UCSD-AML1 (cell line): Measurements from ENCODE around the gene SLC25A18.

Experiments used
- DNase-seq: peaks from one replicate; lab custom pipeline; 2025; ENCODE audit not compliant: unreplicated experiment; lab: John Stamatoyannopoulos, UW

Gene SLC25A18

GRCh38 chr22:17569971-17570511 is 6.7 kb downstream of the SLC25A18 start:
- DNase-seq: no peak

DNA sequence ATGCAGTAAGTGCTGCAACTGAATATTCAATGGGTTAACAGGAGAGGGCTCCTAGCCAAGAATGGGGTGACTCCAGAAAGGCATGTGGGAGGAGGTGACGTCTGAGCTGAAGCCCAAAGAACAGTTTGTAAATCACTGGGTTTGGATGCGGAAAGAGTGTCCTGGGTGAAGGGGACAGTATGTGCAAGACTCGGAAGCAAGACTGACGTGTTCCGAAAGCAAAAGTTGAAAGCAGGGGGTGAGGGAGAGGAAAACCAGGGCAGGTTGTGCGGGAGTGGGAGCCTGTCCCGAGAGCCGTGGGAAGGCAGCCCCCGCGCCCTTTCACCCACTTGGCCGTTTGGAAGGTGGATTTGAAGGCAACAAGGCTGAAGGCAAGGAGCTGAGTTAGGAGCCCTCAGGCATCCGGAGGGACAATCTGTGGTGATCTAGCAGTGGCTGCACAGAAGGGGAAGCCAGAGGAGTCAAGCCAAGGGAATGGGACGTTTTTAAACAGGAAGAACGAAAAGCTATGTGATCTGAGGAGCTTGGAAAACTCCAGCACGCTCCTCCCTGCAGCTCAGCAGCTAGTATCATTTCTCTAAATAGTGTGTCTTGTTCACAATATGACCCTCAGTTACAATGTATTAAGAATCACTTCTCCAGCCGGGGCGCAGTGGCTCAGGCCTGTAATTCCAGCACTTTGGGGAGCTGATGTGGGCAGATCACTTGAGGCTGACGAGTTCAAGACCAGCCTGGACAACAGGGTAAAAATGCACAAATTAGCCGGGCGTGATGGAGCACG is 7.7 kb downstream of the SLC25A18 start:
- no peak for DNase-seq

DNA sequence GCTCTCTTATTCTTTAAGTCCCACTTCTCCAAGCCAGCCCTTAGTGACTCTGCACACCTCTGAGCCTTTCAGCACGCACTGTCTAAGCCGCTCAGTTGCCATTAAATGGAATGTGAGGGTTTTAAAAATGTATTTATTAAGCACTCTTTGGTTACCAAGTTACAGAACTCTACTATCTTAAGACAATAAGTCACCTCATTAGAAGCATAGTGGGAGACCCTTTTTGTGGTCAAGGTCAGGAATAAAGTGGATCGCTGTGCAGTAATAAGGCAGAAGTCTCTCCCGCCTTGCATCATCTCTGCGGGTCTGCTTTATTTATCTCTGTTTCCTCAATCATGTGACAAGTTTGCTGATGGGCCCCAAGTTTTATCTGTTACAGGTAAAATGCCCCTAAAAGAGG is 11.9 kb downstream of the SLC25A18 start:
- no peak for DNase-seq

DNA sequence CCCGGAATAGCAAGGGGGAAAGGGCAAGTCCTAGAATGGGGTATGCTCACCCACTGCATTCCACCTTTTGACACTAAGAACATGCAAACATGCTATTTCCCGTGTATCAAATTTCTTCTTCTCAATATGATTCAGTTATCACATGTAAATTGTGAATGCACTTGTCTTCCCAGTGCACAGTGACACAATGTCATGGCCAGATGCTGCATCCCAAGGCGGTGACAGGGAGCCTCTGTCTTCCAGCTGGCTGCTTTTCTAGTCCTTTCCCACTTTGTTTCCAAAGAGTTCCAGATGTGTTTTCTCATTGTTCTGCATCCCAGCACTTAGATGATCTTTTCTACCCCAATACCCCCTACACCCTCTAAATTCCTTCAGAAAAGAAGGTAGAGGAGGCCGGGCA is 12.4 kb downstream of the SLC25A18 start:
- no peak for DNase-seq

DNA sequence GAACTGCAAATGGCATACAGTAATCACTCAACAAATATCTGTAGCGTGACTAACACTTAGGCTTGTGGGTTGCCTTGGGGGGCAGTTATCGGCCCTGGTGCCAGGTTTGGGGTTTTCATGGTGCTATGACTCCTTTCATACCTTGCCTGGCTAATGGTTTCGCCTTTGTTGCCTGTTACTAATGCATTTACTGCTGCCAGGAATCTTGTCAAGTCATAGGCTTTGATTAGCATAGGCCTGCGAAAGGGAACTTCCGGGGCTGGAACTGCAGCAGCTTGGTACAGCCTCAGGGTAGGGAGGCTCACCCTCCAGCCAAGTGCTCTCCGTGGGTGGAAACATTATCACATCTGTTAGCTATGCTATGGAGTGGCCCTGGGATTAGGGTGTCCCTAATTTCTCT is 13.2 kb downstream of the SLC25A18 start:
- no peak for DNase-seq

- no peak for DNase-seq
These were observed 14.9 kb downstream of the SLC25A18 start for GRCh38 chr22:17578136-17578754.

- DNase-seq: no peak
These were observed 16.3 kb downstream of the SLC25A18 start for GRCh38 chr22:17579535-17579981.

GRCh38 chr22:17580441-17581031 is 17.2 kb downstream of the SLC25A18 start:
- no peak for DNase-seq

DNA sequence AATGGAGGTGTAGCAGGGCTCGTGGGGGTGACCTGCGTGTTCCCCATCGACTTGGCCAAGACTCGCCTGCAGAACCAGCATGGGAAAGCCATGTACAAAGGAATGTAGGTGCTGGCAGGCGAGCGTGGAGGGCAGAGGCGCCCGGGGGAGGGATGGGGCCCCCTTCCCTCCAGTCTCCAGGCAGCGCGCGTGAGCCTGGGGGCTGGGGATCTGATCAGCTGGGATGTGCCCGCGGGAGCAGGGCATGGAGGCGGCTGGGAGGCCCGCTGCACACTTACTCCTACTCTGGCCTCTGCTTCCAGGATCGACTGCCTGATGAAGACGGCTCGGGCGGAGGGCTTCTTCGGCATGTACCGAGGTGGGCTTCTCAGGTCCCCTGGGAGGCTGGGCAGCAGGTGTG is 17.8 kb downstream of the SLC25A18 start:
- no peak for DNase-seq

DNA sequence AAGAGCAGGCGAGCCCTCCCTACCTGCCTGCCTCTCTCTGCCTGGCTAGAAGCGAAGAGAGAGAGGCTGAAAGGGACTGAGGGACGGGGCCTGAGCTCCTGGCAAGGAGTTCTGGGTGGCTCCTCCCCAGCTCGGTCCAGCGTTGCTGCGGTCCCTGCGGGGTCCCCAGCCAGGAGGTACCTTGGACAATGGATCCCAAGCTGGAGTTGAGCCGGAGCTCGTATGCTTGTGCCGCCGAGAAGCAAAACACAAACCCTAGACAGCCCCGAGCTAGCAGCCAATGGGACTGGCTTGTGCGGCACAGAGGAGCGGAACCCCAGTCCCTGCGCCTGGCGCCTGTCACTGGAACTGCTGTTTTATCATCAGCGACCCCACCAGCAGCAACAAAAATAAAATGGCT is 18.3 kb downstream of the SLC25A18 start:
- no peak for DNase-seq

DNA sequence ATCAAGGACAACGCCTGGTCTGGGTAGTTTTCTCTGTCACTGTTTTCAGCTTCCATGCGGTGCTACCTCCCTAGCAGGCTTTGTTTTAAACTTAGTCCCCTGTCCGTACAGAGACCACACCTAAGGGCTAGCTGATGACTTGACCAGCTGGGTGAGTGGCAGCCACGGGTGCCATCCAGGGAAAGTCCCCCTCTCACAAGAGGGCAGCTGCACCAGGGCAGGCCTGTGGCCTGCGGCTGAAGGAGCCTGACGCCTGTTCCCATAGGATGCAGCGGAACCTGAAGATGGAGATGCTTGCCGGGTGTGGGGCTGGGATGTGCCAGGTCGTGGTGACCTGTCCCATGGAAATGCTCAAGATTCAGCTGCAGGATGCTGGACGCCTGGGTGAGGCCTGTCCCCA is 19.9 kb downstream of the SLC25A18 start:
- DNase-seq: no peak

DNA sequence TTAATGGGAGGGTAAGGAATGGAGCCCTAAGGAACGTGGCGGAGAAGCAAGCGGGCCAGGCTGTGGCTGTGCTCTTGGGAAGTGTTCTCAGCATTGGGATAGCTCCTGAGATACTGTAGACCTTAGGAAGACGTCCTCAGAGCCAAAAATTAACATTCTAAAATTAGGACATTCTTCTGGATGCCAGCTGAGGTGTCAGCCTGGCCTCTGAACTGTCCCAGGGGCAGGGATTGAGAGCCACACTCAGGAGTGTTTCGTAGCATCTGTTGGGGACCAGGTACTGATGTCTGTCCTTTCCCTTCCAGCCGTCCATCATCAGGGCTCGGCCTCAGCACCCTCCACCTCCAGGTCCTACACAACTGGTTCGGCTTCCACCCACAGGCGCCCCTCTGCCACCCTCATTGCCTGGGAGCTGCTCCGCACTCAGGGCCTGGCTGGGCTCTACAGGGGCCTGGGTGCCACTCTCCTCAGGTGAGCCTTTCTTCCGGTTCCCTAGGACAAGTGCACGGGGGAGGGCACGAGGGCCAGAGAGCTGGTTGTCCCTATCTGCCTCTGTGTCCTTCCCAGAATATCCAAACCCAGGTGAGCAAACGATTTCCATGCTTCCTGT is 23.6 kb downstream of the SLC25A18 start:
- no peak for DNase-seq

DNA sequence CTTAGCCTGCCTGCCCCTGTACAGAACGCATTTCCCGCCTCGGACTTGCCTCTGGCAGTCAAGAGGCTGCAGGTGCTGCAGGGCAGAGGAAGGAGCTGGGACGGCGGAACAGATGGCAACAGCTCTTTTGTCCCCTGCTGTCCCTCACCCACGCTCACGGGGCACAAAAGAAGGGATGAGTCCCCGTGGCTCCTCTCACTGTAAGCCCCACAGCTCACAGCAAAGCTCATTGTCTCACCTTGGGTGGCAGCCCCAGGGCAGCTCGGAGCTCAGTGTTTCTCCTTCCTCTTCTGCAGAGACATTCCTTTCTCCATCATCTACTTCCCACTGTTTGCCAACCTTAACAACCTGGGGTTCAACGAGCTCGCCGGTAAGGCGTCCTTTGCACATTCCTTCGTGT is 24.3 kb downstream of the SLC25A18 start:
- DNase-seq: no peak

GRCh38 chr22:17588606-17589005 is 25.3 kb downstream of the SLC25A18 start:
- no peak for DNase-seq

DNA sequence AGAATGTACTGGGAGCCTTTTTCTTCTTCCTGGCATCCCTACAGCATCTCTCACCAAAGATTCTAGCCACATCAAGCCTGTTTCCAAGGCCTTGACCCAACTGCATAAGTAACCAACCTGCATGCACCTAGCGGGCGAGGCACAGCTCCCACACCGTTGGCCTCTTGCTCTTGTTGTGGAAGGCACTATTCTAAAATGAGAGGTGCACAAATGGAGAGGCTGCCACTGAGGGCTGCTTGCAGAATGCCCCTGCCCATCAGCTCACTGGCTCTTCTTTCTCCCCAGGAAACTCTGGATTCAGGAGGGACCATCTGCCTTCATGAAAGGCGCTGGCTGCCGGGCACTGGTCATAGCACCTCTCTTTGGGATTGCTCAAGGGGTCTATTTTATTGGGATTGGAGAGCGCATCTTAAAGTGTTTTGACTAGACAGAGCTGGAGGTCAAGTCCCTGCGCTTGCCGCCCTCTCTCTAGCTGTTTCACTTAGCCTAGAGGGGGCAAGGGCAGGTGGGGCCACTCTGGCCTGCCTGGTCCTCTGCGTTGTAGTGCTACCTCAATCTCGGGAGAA is 26.6 kb downstream of the SLC25A18 start:
- DNase-seq: no peak

DNA sequence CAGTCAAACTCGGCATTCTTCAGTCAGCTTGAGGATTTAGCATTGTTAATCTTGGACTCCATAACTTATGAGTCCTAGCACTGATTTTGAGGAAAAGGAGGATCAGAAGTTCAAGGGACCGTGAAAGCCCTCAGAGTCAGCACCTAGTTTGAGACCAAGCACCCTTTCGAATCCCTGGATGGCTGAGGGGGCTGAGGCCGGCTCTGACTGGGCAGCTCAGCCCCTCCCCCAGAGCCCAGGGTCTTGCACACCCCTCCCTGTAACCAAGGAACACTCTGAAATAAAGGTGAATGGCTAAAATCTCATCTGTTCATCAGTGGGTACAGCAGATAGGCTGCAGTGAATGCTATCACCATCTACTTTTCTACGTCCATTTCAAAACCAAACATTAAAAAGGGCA is 27.3 kb downstream of the SLC25A18 start:
- no peak for DNase-seq

GRCh38 chr22:17592201-17592600 is 28.9 kb downstream of the SLC25A18 start:
- no peak for DNase-seq

GRCh38 chr22:17596226-17596625 is 32.9 kb downstream of the SLC25A18 start:
- no peak for DNase-seq

GRCh38 chr22:17597217-17597616 is 33.9 kb downstream of the SLC25A18 start:
- DNase-seq: no peak

- no peak for DNase-seq
These were observed 35.0 kb downstream of the SLC25A18 start for GRCh38 chr22:17598318-17598717.

DNA sequence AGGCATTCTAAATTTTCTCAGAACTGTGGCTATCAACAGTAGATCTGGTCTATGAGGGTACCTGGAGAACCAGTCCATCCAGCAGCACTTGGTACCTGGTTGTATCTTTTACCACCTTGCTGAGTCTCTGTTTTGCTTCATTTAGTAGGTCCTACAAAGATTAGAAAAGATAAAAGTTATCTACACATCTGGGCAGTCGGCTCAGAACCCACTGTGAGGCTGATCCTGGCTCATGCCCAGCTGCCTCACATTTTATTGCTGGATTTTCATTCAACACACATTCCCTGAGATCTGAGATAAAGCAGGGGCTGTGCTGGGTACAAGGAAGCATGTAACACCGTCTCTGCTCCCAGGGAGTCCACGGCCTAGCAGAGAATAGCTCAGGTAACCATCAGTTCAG is 37.7 kb downstream of the SLC25A18 start:
- no peak for DNase-seq
